GM18861 (cell line): ENCODE measurements around the gene PRR19.

Experiments
- ATAC-seq: cut with Tn5 transposase; IDR thresholded peaks from one replicate; pipeline ENCODE4 v1.9.1; 2021; ENCODE audit not compliant: unreplicated experiment

Gene PRR19

GRCh38 chr19:42283188-42284065 is 18.5 kb upstream of the PRR19 start:
- ATAC-seq, result peak; percentile 45

DNA sequence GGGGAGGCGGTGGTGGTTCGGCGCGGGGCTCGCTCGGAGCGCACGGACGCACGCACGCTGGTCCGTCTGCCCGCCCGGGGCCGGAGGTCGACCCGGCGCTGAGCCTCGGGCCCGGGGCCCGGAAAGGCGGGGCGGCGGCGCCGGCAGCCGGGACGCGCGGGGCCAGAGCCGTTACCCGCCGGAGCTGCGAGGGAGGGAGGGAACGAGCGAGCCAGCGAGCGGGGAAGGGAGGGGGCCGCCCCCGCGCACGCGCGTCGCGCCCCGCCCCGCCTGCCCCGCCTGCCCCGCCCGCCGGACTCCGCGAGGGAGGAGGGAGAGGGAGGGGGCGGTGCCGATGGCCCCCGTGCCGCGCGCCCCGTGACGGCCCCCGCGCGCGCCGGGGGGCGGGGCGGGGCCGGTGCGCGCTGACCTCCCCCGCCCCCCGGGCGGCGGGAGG is 17.8 kb upstream of the PRR19 start:
- peak; percentile 17 for ATAC-seq

- no peak for ATAC-seq
Observed at GRCh38 chr19:42284591-42285341, 17.2 kb upstream of the PRR19 start.

DNA sequence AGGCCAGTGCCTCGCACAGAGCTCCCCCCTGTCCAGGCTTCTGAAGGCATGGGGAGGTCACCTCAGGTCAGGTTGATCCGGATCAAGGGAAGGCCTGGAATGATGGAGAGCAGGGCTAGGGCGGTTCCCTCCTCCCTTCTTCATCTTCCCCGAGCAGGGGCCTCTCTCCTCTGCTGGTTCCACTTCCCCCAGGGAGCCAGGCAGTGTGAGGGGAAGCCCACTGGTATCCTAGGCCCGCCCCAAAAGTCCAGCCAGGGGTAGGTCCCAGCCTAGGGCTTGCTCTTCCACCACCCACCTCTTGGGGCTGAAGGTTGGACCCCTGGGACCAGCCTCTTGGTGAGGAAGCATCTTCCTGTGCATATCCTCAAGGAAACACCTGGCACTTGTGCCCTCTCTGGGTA is 16.4 kb upstream of the PRR19 start:
- ATAC-seq, result no peak

DNA sequence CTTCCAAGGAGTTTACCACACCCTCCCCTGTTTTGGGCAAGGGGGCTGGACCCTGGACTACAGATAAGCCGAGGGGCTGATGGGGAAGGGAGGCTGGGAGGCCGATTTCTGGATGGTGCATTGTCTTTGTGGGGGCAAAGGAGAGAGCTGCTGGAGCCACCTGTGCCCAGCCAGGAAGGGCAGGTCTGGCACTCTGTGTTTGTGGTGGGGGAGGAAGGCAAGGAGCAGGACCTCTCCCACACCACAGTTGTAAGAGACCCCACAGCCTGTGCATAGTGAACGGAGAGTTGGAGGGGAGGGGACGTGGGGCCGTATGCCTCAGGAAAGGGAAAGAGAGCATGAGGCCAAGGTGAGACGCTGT is 16.0 kb upstream of the PRR19 start:
- no peak for ATAC-seq

GRCh38 chr19:42286349-42287016 is 15.4 kb upstream of the PRR19 start:
- ATAC-seq, result no peak

DNA sequence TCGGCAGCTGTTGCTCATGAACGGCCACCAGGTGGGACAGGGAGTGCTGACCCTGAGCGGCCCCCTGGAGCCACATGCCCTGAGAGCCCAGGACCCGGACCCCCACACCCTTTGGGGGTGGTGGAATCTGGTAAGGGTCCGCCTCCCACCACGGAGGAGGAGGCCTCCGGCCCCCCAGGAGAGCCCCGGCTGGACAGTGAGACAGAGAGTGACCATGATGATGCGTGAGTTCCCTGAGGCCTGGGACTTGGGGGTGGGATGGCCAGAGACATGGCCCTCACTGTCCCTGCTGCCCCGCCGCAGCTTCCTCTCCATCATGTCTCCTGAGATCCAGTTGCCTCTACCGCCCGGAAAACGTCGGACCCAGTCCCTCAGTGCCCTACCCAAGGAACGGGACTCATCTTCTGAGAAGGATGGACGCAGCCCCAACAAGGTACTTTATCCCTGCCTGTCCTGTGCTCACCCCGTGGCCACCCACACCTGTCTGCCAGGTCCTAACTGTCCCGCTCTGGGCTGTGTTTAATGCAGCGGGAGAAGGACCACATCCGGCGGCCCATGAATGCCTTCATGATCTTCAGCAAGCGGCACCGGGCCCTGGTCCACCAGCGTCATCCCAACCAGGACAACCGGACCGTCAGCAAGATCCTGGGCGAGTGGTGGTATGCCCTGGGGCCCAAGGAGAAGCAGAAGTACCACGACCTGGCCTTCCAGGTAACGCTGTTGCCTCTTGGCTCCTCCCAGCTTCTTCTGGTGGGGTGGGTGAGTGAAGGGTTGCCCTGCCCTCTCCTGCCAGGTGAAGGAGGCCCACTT is 14.7 kb upstream of the PRR19 start:
- ATAC-seq, result no peak

DNA sequence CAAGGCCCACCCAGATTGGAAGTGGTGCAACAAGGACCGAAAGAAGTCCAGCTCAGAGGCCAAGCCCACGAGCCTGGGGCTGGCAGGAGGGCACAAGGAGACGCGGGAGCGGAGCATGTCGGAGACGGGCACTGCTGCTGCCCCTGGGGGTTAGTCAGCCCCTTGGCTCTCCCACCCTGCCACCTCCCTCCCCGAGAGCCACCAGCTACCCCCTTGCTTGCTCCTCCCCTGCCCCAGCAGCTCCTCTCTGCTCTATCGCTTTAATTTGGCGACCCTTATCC is 14.2 kb upstream of the PRR19 start:
- no peak for ATAC-seq

- ATAC-seq, result no peak
Observed at GRCh38 chr19:42288387-42288786, 13.5 kb upstream of the PRR19 start.

- ATAC-seq, result no peak
Observed at GRCh38 chr19:42288881-42289555, 12.9 kb upstream of the PRR19 start.

GRCh38 chr19:42289556-42290041 is 12.3 kb upstream of the PRR19 start:
- ATAC-seq, result no peak

DNA sequence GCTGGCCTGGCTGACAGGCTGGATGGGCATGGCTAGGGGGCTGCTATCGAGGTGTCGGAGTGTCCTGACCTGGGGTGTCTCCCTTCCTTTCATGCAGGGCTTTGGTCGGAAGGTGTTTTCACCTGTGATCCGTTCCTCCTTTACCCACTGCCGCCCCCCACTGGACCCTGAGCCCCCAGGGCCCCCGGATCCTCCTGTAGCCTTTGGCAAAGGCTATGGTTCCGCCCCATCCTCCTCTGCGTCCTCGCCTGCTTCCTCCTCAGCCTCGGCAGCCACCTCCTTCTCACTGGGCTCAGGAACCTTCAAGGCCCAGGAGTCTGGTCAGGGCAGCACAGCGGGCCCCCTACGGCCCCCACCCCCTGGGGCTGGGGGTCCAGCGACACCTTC is 11.8 kb upstream of the PRR19 start:
- no peak for ATAC-seq

- no peak for ATAC-seq
Observed at GRCh38 chr19:42290523-42291434, 11.2 kb upstream of the PRR19 start.

DNA sequence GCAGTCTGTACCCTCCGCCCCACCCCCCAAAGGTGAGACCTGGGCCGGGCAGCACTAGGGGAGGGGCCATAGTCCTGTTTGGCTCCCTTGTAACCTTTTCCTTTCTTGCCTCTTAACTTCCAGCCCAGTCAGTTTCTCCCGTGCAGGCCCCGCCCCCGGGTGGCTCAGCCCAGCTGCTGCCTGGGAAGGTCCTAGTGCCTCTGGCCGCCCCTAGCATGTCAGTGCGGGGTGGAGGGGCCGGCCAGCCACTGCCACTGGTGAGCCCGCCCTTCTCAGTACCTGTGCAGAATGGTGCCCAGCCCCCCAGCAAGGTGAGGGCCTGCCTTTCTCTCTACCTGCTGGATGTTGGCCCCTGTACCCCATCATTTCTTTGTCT is 10.5 kb upstream of the PRR19 start:
- no peak for ATAC-seq

GRCh38 chr19:42292042-42292960 is 9.6 kb upstream of the PRR19 start:
- no peak for ATAC-seq

DNA sequence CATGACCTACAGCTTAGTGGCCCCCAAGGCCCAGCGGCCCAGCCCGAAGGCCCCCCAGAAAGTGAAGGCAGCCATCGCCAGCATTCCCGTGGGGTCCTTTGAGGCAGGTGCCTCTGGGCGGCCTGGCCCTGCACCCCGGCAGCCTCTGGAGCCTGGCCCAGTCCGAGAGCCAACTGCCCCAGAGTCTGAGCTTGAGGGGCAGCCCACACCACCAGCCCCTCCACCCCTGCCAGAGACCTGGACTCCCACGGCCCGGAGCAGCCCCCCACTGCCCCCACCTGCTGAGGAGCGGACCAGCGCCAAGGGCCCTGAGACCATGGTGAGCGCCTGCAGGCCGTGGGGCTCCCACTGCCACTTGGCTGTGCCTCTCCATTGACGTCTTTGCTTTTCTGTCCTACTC is 9.0 kb upstream of the PRR19 start:
- no peak for ATAC-seq

DNA sequence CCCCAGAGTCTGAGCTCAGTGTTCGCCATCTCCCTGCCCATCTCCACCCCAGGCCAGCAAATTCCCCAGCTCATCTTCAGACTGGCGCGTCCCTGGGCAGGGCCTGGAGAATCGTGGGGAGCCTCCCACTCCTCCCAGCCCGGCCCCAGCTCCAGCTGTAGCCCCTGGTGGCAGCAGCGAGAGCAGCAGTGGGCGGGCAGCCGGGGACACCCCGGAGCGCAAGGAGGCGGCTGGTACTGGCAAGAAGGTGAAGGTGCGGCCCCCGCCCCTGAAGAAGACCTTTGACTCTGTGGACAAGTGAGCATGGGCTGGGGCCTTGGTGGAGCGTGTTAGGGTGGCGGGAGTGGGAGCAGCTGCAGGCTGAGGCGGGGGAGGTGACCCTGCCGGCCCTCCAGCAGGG is 8.4 kb upstream of the PRR19 start:
- ATAC-seq, result no peak

DNA sequence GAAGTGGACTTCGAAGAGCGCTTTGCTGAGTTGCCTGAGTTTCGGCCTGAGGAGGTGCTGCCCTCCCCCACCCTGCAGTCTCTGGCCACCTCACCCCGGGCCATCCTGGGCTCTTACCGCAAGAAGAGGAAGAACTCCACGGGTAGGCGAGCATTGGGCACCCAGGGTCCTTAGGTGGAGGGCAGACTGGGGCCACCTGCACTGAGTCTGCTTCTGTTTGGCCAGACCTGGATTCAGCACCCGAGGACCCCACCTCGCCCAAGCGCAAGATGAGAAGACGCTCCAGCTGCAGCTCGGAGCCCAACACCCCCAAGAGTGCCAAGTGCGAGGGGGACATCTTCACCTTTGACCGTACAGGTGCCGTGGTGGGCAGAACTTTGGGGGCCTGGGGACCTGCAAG is 8.0 kb upstream of the PRR19 start:
- ATAC-seq, result no peak
